Nephron progenitor cell (in vitro differentiated cells): Measurements from ENCODE around the gene MYOT.

ENCODE experiments used
- DNase-seq: peaks from one replicate; pipeline ENCODE4 v3.0.0; 2021
- H3K27ac Mint-ChIP-seq: 2 replicates; pipeline ENCODE4 v1.8.0; 2021; ENCODE audit warnings: mild to moderate bottlenecking, moderate library complexity, mixed read lengths
- H3K27me3 Mint-ChIP-seq: 2 replicates; pipeline ENCODE4 v1.8.0; 2021; ENCODE audit warnings: mild to moderate bottlenecking, low read depth, mixed read lengths; ENCODE audit not compliant: poor library complexity
- H3K36me3 Mint-ChIP-seq: 2 replicates; pipeline ENCODE4 v1.8.0; 2021; ENCODE audit warnings: low read depth, mixed read lengths
- H3K4me1 Mint-ChIP-seq: 2 replicates; pipeline ENCODE4 v1.8.0; 2021; ENCODE audit warnings: mixed read lengths
- H3K4me3 Mint-ChIP-seq: 2 replicates; pipeline ENCODE4 v1.8.0; 2021; ENCODE audit warnings: mild to moderate bottlenecking, moderate library complexity, mixed read lengths
- H3K9me3 Mint-ChIP-seq: 2 replicates; pipeline ENCODE4 v1.8.0; 2021; ENCODE audit warnings: mild to moderate bottlenecking, moderate library complexity, mixed read lengths
- TF ChIP-seq, protein P1 (sequence below): fragments of 200-600 bp; sonication (generic); IDR thresholded peaks from 2 replicates; pipeline ENCODE4 v1.5.0; 2021; ENCODE audit warnings: antibody characterized with exemption

The MYOT gene

DNA sequence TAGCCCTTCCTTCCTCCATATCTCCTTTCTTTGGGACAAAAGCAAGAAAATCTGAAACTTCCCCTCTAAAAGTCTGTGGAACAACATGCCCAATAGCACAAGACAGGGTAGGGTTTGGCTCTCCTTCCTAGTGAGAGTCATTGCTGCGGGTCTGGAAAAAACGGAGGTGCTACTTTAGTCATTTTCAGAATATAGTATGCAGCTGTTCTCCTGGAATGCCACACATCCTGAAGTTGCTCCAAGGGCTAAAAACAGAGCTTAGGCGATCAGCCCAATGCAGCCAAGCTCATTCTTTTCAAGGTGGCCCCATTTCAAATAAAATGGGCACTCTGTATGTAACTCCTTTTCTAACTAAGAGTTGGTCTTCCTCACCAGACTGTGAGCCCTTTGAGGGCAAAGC is 39.5 kb upstream of the MYOT start:
- H3K27me3 Mint-ChIP-seq: no peaks in the 10 kb centered on the region
- peaks cover 8% of the 10 kb centered on the region for H3K4me1 Mint-ChIP-seq
- no peak overlapping the region for H3K27ac Mint-ChIP-seq
- H3K4me3 Mint-ChIP-seq: no peak overlapping the region
- TF ChIP-seq, protein P1, sequence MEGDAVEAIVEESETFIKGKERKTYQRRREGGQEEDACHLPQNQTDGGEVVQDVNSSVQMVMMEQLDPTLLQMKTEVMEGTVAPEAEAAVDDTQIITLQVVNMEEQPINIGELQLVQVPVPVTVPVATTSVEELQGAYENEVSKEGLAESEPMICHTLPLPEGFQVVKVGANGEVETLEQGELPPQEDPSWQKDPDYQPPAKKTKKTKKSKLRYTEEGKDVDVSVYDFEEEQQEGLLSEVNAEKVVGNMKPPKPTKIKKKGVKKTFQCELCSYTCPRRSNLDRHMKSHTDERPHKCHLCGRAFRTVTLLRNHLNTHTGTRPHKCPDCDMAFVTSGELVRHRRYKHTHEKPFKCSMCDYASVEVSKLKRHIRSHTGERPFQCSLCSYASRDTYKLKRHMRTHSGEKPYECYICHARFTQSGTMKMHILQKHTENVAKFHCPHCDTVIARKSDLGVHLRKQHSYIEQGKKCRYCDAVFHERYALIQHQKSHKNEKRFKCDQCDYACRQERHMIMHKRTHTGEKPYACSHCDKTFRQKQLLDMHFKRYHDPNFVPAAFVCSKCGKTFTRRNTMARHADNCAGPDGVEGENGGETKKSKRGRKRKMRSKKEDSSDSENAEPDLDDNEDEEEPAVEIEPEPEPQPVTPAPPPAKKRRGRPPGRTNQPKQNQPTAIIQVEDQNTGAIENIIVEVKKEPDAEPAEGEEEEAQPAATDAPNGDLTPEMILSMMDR: no peak
- peaks cover 11% of the 10 kb centered on the region for H3K9me3 Mint-ChIP-seq
- H3K36me3 Mint-ChIP-seq: no peaks in the 10 kb centered on the region
- no peak for DNase-seq

GRCh38 chr5:137828664-137829063 is 39.0 kb upstream of the MYOT start:
- peaks cover 12% of the 10 kb centered on the region for H3K4me1 Mint-ChIP-seq
- DNase-seq: no peak
- peaks cover 11% of the 10 kb centered on the region for H3K9me3 Mint-ChIP-seq
- H3K36me3 Mint-ChIP-seq: no peaks in the 10 kb centered on the region
- H3K4me3 Mint-ChIP-seq: no peak overlapping the region
- H3K27me3 Mint-ChIP-seq: no peaks in the 10 kb centered on the region
- TF ChIP-seq, protein P1: no peak
- H3K27ac Mint-ChIP-seq: no peak overlapping the region

DNA sequence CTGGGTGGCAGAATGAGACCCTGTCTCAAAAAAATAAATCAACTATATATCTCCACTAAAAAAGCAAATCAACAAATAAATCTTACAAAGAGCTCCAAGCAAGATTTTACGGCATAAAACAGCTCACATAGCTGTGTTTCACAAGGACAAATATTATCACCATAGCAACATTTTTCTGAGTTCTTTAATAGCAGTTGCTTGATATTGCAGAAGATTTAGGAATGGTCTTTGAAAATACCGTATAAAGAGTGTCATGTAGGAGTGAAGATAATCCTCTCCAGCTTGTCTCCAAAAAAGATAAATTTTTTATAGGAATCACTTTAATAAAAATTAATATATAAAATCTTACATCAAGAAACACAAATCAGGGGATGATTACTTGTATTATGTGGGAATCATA is 36.6 kb upstream of the MYOT start:
- Mint-ChIP-seq H3K27me3 (peaks cover 4% of the 10 kb centered on the region), H3K4me1 (peaks cover 23% of the 10 kb centered on the region), H3K9me3 (peaks cover 4% of the 10 kb centered on the region), H3K27ac (no peak overlapping the region), H3K36me3 (no peaks in the 10 kb centered on the region), H3K4me3 (no peak overlapping the region)
- DNase-seq: no peak
- TF ChIP-seq, protein P1: no peak

- H3K4me3 Mint-ChIP-seq: no peak overlapping the region
- no peaks in the 10 kb centered on the region for H3K9me3 Mint-ChIP-seq
- H3K36me3 Mint-ChIP-seq: no peaks in the 10 kb centered on the region
- no peak overlapping the region for H3K27ac Mint-ChIP-seq
- TF ChIP-seq, protein P1: no peak
- peaks cover 4% of the 10 kb centered on the region for H3K27me3 Mint-ChIP-seq
- no peak for DNase-seq
- H3K4me1 Mint-ChIP-seq: peaks cover 23% of the 10 kb centered on the region
These were observed 36.1 kb upstream of the MYOT start for GRCh38 chr5:137831526-137831925.

GRCh38 chr5:137832416-137832815 is 35.2 kb upstream of the MYOT start:
- Mint-ChIP-seq H3K9me3 (no peaks in the 10 kb centered on the region), H3K4me3 (no peak overlapping the region), H3K27ac (no peak overlapping the region), H3K4me1 (peaks cover 23% of the 10 kb centered on the region), H3K27me3 (peaks cover 4% of the 10 kb centered on the region), H3K36me3 (no peaks in the 10 kb centered on the region)
- DNase-seq: no peak
- TF ChIP-seq, protein P1: no peak

GRCh38 chr5:137833463-137833862 is 34.2 kb upstream of the MYOT start:
- no peak overlapping the region for H3K27ac Mint-ChIP-seq
- no peak for DNase-seq
- no peaks in the 10 kb centered on the region for H3K36me3 Mint-ChIP-seq
- H3K4me3 Mint-ChIP-seq: no peak overlapping the region
- TF ChIP-seq, protein P1: no peak
- peaks cover 23% of the 10 kb centered on the region for H3K4me1 Mint-ChIP-seq
- H3K27me3 Mint-ChIP-seq: peaks cover 4% of the 10 kb centered on the region
- no peaks in the 10 kb centered on the region for H3K9me3 Mint-ChIP-seq
